A172 (cell line): ENCODE data around the gene TMCC3. TPM values are rescaled to one million over a fixed set of nuclear protein-coding genes. Genes with fewer than 3 reads are reported as not detected.
"Not testable (repeated sequence)": the region's sequence is repeated elsewhere in the genome, so short reads cannot be mapped to it uniquely, and the experiment has no call there.

ENCODE experiments used
- DNase-seq: peaks from one replicate; pipeline ENCODE4 v3.0.0-alpha.2; 2015; ENCODE audit warnings: low spot score
- total RNA-seq: library from RNA; depleted of rRNA; stranded (reverse); fragments of >200 nt; shearing (Covaris generic); gene quantifications from 2 replicates; pipeline ENCODE4 v1.2.3, GENCODE V29; 2014

The TMCC3 gene
- total RNA-seq, 1 experiment from 2014 or later: 0.05 TPM

- no peak for DNase-seq
These were observed 82.6 kb downstream of the TMCC3 start for GRCh38 chr12:94567761-94568160.

GRCh38 chr12:94566345-94566744 is 84.0 kb downstream of the TMCC3 start:
- no peak for DNase-seq

- no peak for DNase-seq
These were observed 84.7 kb downstream of the TMCC3 start for GRCh38 chr12:94565683-94566082.

GRCh38 chr12:94563286-94563685 is 87.1 kb downstream of the TMCC3 start:
- no peak for DNase-seq

GRCh38 chr12:94561943-94562411 is 88.4 kb downstream of the TMCC3 start:
- peak; percentile 51 for DNase-seq

- DNase-seq: peak; percentile 82
These were observed 89.7 kb downstream of the TMCC3 start for GRCh38 chr12:94560431-94561221.

GRCh38 chr12:94558612-94559011 is 91.7 kb downstream of the TMCC3 start:
- no peak for DNase-seq

- no peak for DNase-seq
These were observed 92.5 kb downstream of the TMCC3 start for GRCh38 chr12:94557746-94558295.

- DNase-seq: no peak
These were observed 94.7 kb downstream of the TMCC3 start for GRCh38 chr12:94555687-94556086.

GRCh38 chr12:94553875-94554274 is 96.5 kb downstream of the TMCC3 start:
- DNase-seq: no peak

GRCh38 chr12:94553130-94553519 is 97.2 kb downstream of the TMCC3 start:
- peak; percentile 53 for DNase-seq

GRCh38 chr12:94551810-94552209 is 98.5 kb downstream of the TMCC3 start:
- no peak for DNase-seq

- no peak for DNase-seq
These were observed 99.4 kb downstream of the TMCC3 start for GRCh38 chr12:94550964-94551363.

- not testable (repeated sequence) for DNase-seq
These were observed 101.5 kb downstream of the TMCC3 start for GRCh38 chr12:94548833-94549232.

GRCh38 chr12:94545935-94546771 is 104.2 kb downstream of the TMCC3 start:
- peak; percentile 64 for DNase-seq

GRCh38 chr12:94544355-94544754 is 106.0 kb downstream of the TMCC3 start:
- DNase-seq: no peak

- DNase-seq: no peak
These were observed 112.0 kb downstream of the TMCC3 start for GRCh38 chr12:94538318-94538717.

GRCh38 chr12:94536040-94536965 is 114.1 kb downstream of the TMCC3 start:
- no peak for DNase-seq

- DNase-seq: no peak
These were observed 114.8 kb downstream of the TMCC3 start for GRCh38 chr12:94535510-94535921.

GRCh38 chr12:94534774-94535509 is 115.4 kb downstream of the TMCC3 start:
- DNase-seq: no peak

- no peak for DNase-seq
These were observed 116.1 kb downstream of the TMCC3 start for GRCh38 chr12:94534278-94534677.
